ENCODE results near the gene MAB21L4.

DNA sequence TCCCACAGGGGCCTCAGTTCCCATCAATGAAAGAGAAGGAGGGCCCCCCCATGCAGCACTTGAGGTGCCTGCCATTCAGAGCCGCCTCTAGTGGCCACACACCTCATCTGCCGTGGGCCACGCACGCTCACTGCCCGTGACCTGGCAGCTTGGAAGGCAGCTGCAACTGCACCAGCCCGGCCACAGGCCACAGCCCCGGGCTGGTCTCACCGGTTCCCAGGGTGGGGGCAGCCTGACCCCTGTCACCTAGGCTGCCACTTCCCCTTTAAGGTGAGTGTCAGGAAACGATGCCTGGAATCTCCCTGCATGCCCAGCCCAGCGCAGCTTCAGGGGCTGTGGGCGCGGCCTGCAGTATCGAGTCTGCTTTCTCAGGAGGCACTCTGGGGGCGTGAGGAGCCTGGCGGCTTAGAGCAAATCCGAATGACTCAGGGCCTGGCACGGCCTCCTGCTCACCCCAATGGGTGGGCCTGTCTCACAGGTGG is 2.6 kb downstream of the MAB21L4 start:
- TF ChIP-seq POLR2AphosphoS5 (IDR thresholded peaks at IDR 0.05; ENCODE audit: low read depth, low read length) (no peak), POLR2A (IDR thresholded peaks at IDR 0.05; ENCODE audit: low read depth, low read length) (no peak)
